GM19328 (cell line): ENCODE results near the gene PPP1R12A.
A peak's percentile ranks its signal among the peaks of the same experiment; 100 is the strongest.
"Not testable (repeated sequence)": the region's sequence is repeated elsewhere in the genome, so short reads cannot be mapped to it uniquely, and the experiment has no call there.

Experiments used
- ATAC-seq: cut with Tn5 transposase; IDR thresholded peaks from one replicate; pipeline ENCODE4 v1.9.1; 2021; ENCODE audit warnings: mild to moderate bottlenecking, moderate library complexity; ENCODE audit not compliant: unreplicated experiment

PPP1R12A gene

GRCh38 chr12:79935021-79935623 lies at the start of gene PPP1R12A:
PPP1R12A (minus strand) TSS chr12:79935097; CDS start chr12:79934931, 166 bp downstream.
- peak; percentile 78 for ATAC-seq

- ATAC-seq: no peak
These were observed 49.2 kb upstream of the PPP1R12A start for GRCh38 chr12:79983986-79984620.

GRCh38 chr12:79983492-79983891 lies 48.6 kb upstream of the PPP1R12A start:
- no peak for ATAC-seq

- no peak for ATAC-seq
These were observed 47.5 kb upstream of the PPP1R12A start for GRCh38 chr12:79982086-79983062.

- no peak for ATAC-seq
These were observed 43.8 kb upstream of the PPP1R12A start for GRCh38 chr12:79978692-79979091.

- ATAC-seq: not testable (repeated sequence)
These were observed 43.1 kb upstream of the PPP1R12A start for GRCh38 chr12:79977856-79978460.

GRCh38 chr12:79975143-79975542 lies 40.2 kb upstream of the PPP1R12A start:
- no peak for ATAC-seq

- ATAC-seq: no peak
These were observed 38.9 kb upstream of the PPP1R12A start for GRCh38 chr12:79973801-79974200.

- no peak for ATAC-seq
These were observed 29.3 kb upstream of the PPP1R12A start for GRCh38 chr12:79964100-79964627.

GRCh38 chr12:79961411-79961810 lies 26.5 kb upstream of the PPP1R12A start:
- no peak for ATAC-seq

GRCh38 chr12:79959484-79959883 lies 24.6 kb upstream of the PPP1R12A start:
- no peak for ATAC-seq

- ATAC-seq: no peak
These were observed 22.0 kb upstream of the PPP1R12A start for GRCh38 chr12:79956896-79957295.

GRCh38 chr12:79955561-79955960 lies 20.7 kb upstream of the PPP1R12A start:
- ATAC-seq: no peak

GRCh38 chr12:79954037-79954610 lies 19.2 kb upstream of the PPP1R12A start:
- ATAC-seq: no peak

- no peak for ATAC-seq
These were observed 14.2 kb upstream of the PPP1R12A start for GRCh38 chr12:79949098-79949497.

- ATAC-seq: no peak
These were observed 10.5 kb upstream of the PPP1R12A start for GRCh38 chr12:79945433-79945832.

- ATAC-seq: no peak
These were observed 9.7 kb upstream of the PPP1R12A start for GRCh38 chr12:79944565-79944964.

GRCh38 chr12:79942846-79943245 lies 7.9 kb upstream of the PPP1R12A start:
- ATAC-seq: not testable (repeated sequence)

GRCh38 chr12:79939728-79940310 lies 4.9 kb upstream of the PPP1R12A start:
- ATAC-seq: no peak

- ATAC-seq: no peak
These were observed 3.9 kb upstream of the PPP1R12A start for GRCh38 chr12:79938843-79939242.
